HCT116 (cell line): ENCODE results near the gene HIP1R. TPM values are rescaled to one million over a fixed set of nuclear protein-coding genes. Genes with fewer than 3 reads are reported as not detected.

Experiments used
- ATAC-seq: fragments of 200-7000 bp; cut with Tn5 transposase; 2 replicates; pipeline ENCODE4 v1.9.1; 2020; ENCODE audit warnings: mild to moderate bottlenecking, moderate library complexity
- BruUV-seq: library from RNA; stranded (reverse); fragments of 400-500 nt; replicated peaks from 2 replicates; lab custom pipeline; 2021; lab: Mats Ljungman, UMichigan
- CTCF ChIA-PET: fragments of 300-600 bp; sonication (Branson Sonifier 250); formaldehyde crosslinking; loops from one replicate; lab custom pipeline; 2021; ENCODE audit warnings: antibody characterized with exemption; lab: Charles Lee
- POLR2A ChIA-PET: fragments of 300-600, 350-600 bp; sonication (Branson Sonifier 250); formaldehyde crosslinking; loops from one replicate; lab custom pipeline; 2021; ENCODE audit warnings: antibody characterized with exemption; lab: Charles Lee
- RAD21 ChIA-PET, 2 experiments: fragments of 300-600 bp; sonication (Branson Sonifier 250); formaldehyde crosslinking; loops; one replicate each; lab custom pipeline; 2023; ENCODE audit warnings: low total read pairs in 2 of 2; ENCODE audit not compliant: uncharacterized antibody in 2 of 2, unreplicated experiment in 2 of 2, low non-redundant PET in 1 of 2; lab: Charles Lee
- DNase-seq: peaks from one replicate; pipeline ENCODE4 v3.0.0-alpha.2; 2010; ENCODE audit warnings: low read depth, low spot score
- H2AFZ ChIP-seq: fragments of 200-600 bp; shearing (Covaris generic), sonication (generic); 2 replicates; pipeline ENCODE4 v1.6.1; 2017; ENCODE audit warnings: low read depth, mixed run types, mixed read lengths, antibody characterized with exemption, low read length; ENCODE audit not compliant: poor library complexity, severe bottlenecking
- H3K27ac ChIP-seq: 2 replicates; pipeline ENCODE4 v1.5.1; 2012; ENCODE audit warnings: low read depth, low read length
- H3K27me3 ChIP-seq: fragments of 200-600 bp; sonication (generic); 2 replicates; pipeline ENCODE4 v1.6.1; 2016; ENCODE audit warnings: mixed run types, low read length, mixed read lengths; ENCODE audit not compliant: insufficient read depth
- H3K36me3 ChIP-seq, 2 experiments: fragments of 200-500 bp in 1 of 2; fragments of 200-600 bp in 1 of 2; sonication (Bioruptor generic) in 1 of 2; sonication (generic) in 1 of 2; 2 replicates each; pipeline versions ENCODE4 v1.5.1 to v1.6.1; 2014 to 2016; ENCODE audit warnings: low read length in 2 of 2, inconsistent platforms in 1 of 2, mixed read lengths in 1 of 2, mixed run types in 1 of 2; ENCODE audit not compliant: insufficient read depth in 2 of 2, control insufficient read depth in 1 of 2
- H3K4me1 ChIP-seq, 2 experiments: fragments of 200-600 bp in 1 of 2; sonication (generic) in 1 of 2; 2 replicates each; pipeline versions ENCODE4 v1.5.1 to v1.6.1; 2012 to 2017; ENCODE audit warnings: low read length in 2 of 2, inconsistent platforms in 1 of 2, mild to moderate bottlenecking in 1 of 2, mixed read lengths in 1 of 2, mixed run types in 1 of 2, moderate library complexity in 1 of 2; ENCODE audit not compliant: insufficient read depth in 2 of 2, control insufficient read depth in 1 of 2
- H3K4me2 ChIP-seq: fragments of 200-600 bp; sonication (generic); 2 replicates; pipeline ENCODE4 v1.6.1; 2017; ENCODE audit warnings: mixed run types, low read length, mixed read lengths
- H3K4me3 ChIP-seq, 2 experiments: fragments of 200-600 bp in 1 of 2; sonication (generic) in 1 of 2; replicated peaks in 1 of 2; 2 replicates each; pipeline ENCODE4 v1.5.1; 2011 to 2016; ENCODE audit warnings: low read length in 2 of 2, control low read depth in 1 of 2, low read depth in 1 of 2, mild to moderate bottlenecking in 1 of 2, mixed read lengths in 1 of 2, mixed run types in 1 of 2
- H3K79me2 ChIP-seq: fragments of 200-600 bp; sonication (generic); 2 replicates; pipeline ENCODE4 v1.6.1; 2017; ENCODE audit warnings: mild to moderate bottlenecking, mixed run types, low read length, moderate library complexity, mixed read lengths; ENCODE audit not compliant: insufficient read depth
- H3K9ac ChIP-seq: fragments of 200-600 bp; sonication (generic); 2 replicates; pipeline ENCODE4 v1.6.1; 2016; ENCODE audit warnings: low read length, mixed read lengths
- H3K9me2 ChIP-seq: fragments of 200-600 bp; sonication (generic), shearing (Covaris generic); 2 replicates; pipeline ENCODE4 v1.6.1; 2017; ENCODE audit warnings: mixed run types, mild to moderate bottlenecking, moderate library complexity; ENCODE audit not compliant: insufficient read depth
- H3K9me3 ChIP-seq, 2 experiments: fragments of 200-500 bp in 1 of 2; fragments of 200-600 bp in 1 of 2; sonication (Bioruptor generic) in 1 of 2; sonication (generic) in 1 of 2; 2 replicates each; pipeline ENCODE4 v1.6.1; 2014 to 2017; ENCODE audit warnings: low read length in 2 of 2, mixed read lengths in 2 of 2, inconsistent platforms in 1 of 2, low read depth in 1 of 2, mild to moderate bottlenecking in 1 of 2, mixed run types in 1 of 2, moderate library complexity in 1 of 2; ENCODE audit not compliant: control insufficient read depth in 1 of 2, insufficient read depth in 1 of 2
- H4K20me1 ChIP-seq: fragments of 200-600 bp; sonication (generic), shearing (Covaris generic); 2 replicates; pipeline ENCODE4 v1.6.1; 2017; ENCODE audit warnings: mixed run types, mild to moderate bottlenecking, moderate library complexity; ENCODE audit not compliant: insufficient read depth
- EGR1 ChIP-seq: IDR thresholded peaks from 2 replicates; pipeline ENCODE4 v1.6.1; 2012; ENCODE audit warnings: low read depth
- ELF1 ChIP-seq: IDR thresholded peaks from 2 replicates; pipeline ENCODE4 v1.6.1; 2012; ENCODE audit warnings: low read depth, borderline replicate concordance
- EZH2 ChIP-seq: fragments of 200-600 bp; sonication (generic); IDR thresholded peaks from 2 replicates; pipeline ENCODE4 v1.6.1; 2017; ENCODE audit warnings: antibody characterized with exemption, mixed run types
- EZH2phosphoT487 ChIP-seq: fragments of 200-600 bp; IDR thresholded peaks from 2 replicates; pipeline ENCODE4 v1.6.1; 2018; ENCODE audit warnings: antibody characterized with exemption, borderline replicate concordance
- JUND ChIP-seq: IDR thresholded peaks from 2 replicates; pipeline ENCODE4 v1.6.1; 2012
- SP1 ChIP-seq: IDR thresholded peaks from 2 replicates; pipeline ENCODE4 v1.6.1; 2012; ENCODE audit warnings: low read depth
- TCF7L2 ChIP-seq: IDR thresholded peaks from 2 replicates; pipeline ENCODE4 v1.7.0; 2011; ENCODE audit warnings: borderline replicate concordance, inconsistent platforms; ENCODE audit not compliant: insufficient read depth, insufficient read length; ENCODE audit errors: extremely low read depth
- intact Hi-C: fragments of 100-400 bp; cut with micrococcal nuclease; formaldehyde crosslinking; loops from 2 replicates; pipeline ENCODE4 v1.10.0; 2022
- total RNA-seq: library from RNA; stranded (reverse); gene quantifications from one replicate; pipeline ENCODE4 v1.2.1, GENCODE V29; 2021; ENCODE audit not compliant: unreplicated experiment
- TF ChIP-seq, protein P1 (sequence below): IDR thresholded peaks from 2 replicates; pipeline ENCODE4 v1.6.1; 2012

The HIP1R gene
- total RNA-seq, 1 experiment from 2014 or later = 57.8 TPM

DNA sequence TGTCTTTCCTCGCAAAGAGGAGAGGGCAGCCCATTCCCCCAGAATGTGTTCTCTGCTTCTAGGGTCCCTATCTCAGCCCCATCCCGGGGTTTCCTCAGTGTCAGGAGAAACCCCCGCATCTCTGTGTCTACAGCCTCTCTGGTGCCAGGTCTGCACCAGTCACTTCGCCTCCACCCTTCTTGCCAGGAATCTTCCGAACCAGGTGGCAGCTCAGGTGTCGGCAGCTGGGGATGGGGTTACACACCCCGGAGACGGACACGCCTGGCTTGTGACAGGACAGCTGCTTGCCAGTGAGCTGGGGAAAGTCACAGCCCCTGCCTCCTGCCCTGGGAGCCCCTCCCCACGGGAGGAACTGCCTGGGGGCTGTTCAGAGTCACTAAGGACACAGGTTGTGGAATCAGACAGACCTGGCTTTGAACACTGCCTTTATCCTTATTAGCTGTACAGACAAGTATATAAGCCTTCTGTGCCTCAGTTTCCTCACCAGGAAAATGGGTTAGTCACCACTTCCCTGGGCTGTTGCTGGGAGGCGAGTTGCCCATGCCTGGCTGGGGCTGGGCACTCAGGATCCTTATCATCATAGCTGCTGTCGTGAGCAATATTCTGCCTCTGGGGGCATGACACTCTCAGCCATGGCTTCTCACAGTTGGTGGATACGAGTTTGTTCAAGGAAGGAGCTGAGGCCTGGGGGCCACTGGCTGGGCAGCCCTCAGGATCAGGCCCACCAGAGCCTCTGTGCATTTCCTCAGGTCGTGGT, 10.8 kb downstream of the HIP1R start:
- no peak for TF ChIP-seq EZH2phosphoT487
- TF ChIP-seq, protein P1, sequence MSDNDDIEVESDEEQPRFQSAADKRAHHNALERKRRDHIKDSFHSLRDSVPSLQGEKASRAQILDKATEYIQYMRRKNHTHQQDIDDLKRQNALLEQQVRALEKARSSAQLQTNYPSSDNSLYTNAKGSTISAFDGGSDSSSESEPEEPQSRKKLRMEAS = no peak
- TF ChIP-seq TCF7L2 = no peak
- TF ChIP-seq ELF1 = no peak
- TF ChIP-seq SP1 = no peak
- TF ChIP-seq EGR1 = no peak
- no peak for TF ChIP-seq EZH2
- no peak for TF ChIP-seq JUND
- CTCF ChIA-PET = no interaction called here
- H3K27me3 ChIP-seq = no peaks in the 10 kb centered on the region
- no peak overlapping the region for H3K4me3 ChIP-seq
- no peak for DNase-seq
- RAD21 ChIA-PET = no interaction called here
- H3K9ac ChIP-seq = no peak overlapping the region
- peaks cover 0 to 3% of the 10 kb centered on the region in 2 experiments; a peak in 1 of 4 replicates for H3K36me3 ChIP-seq
- no peak overlapping the region for H3K27ac ChIP-seq
- BruUV-seq = no TSS peak
- ATAC-seq = no peak
- H3K4me2 ChIP-seq = no peak overlapping the region
- H3K9me2 ChIP-seq = no peaks in the 10 kb centered on the region
- POLR2A ChIA-PET = no interaction called here
- no peaks in the 10 kb centered on the region; the same call in 1 of the 2 replicates for H4K20me1 ChIP-seq
- intact Hi-C loops = no loop called here
- H3K9me3 ChIP-seq = no peaks in the 10 kb centered on the region
- H3K79me2 ChIP-seq = peaks cover 57% of the 10 kb centered on the region
- H2AFZ ChIP-seq = no peak overlapping the region
- peaks cover 8 to 11% of the 10 kb centered on the region in 2 experiments for H3K4me1 ChIP-seq
